Measurements from ENCODE around the gene CD58.

GRCh38 chr1:116511459-116512019 lies 59.3 kb downstream of the CD58 start:
- no peak for TF ChIP-seq CTCF (IDR thresholded peaks at IDR 0.05; ENCODE audit: insufficient read depth, low read length, poor library complexity, severe bottlenecking)
- TF ChIP-seq EZH2phosphoT487 (conservative IDR thresholded peaks at IDR 0.05; ENCODE audit: low read length): no peak
